Breast epithelium (tissue), 4 donors: Measurements from ENCODE around the gene HOXC10. TPM values are rescaled to one million over a fixed set of nuclear protein-coding genes. Genes with fewer than 3 reads are reported as not detected.

Experiments
- DNase-seq, 2 donors: peaks; one replicate each; pipeline ENCODE4 v3.0.0-alpha.2; 2019; ENCODE audit warnings: low spot score in 2 of 2
- H3K27ac ChIP-seq, 2 donors: fragments of 200-600 bp; sonication (generic) in 1 of 2; one replicate each; pipeline ENCODE4 v1.5.1; 2016 to 2019; ENCODE audit warnings: mild to moderate bottlenecking in 1 of 2
- H3K27me3 ChIP-seq, 2 donors: fragments of 200-600 bp; sonication (generic) in 1 of 2; one replicate each; pipeline versions ENCODE4 v1.5.1 to v1.6.0; 2017 to 2019; ENCODE audit warnings: control low read depth in 1 of 2, mild to moderate bottlenecking in 1 of 2
- H3K36me3 ChIP-seq: fragments of 200-600 bp; one replicate; pipeline ENCODE4 v1.5.1; 2019
- H3K4me1 ChIP-seq, 2 donors: fragments of 200-600 bp; sonication (generic); one replicate each; pipeline ENCODE4 v1.5.1; 2016 to 2019; ENCODE audit warnings: control low read depth in 1 of 2
- H3K4me3 ChIP-seq, 3 donors: fragments of 200-600 bp; sonication (generic); 1 replicate in 2 of 3; 2 replicates in 1 of 3; pipeline ENCODE4 v1.5.1; 2016 to 2019; ENCODE audit warnings: mild to moderate bottlenecking in 3 of 3, moderate library complexity in 2 of 3
- H3K9me3 ChIP-seq, 2 donors: fragments of 200-600 bp; sonication (generic) in 1 of 2; one replicate each; pipeline ENCODE4 v1.5.1; 2016 to 2019; ENCODE audit warnings: control low read depth in 1 of 2
- CTCF ChIP-seq, 3 donors: fragments of 450-650 bp; IDR thresholded peaks; one replicate each; pipeline ENCODE4 v1.5.1; 2016 to 2017; ENCODE audit warnings: antibody characterized with exemption in 3 of 3, mild to moderate bottlenecking in 3 of 3, moderate library complexity in 3 of 3
- POLR2A ChIP-seq: fragments of 450-650 bp; IDR thresholded peaks from one replicate; pipeline ENCODE4 v1.6.1; 2016; ENCODE audit warnings: antibody characterized with exemption, mild to moderate bottlenecking, moderate library complexity
- POLR2AphosphoS5 ChIP-seq, 3 donors: sonication (generic); formaldehyde crosslinking; IDR thresholded peaks; one replicate each; pipeline ENCODE4 v1.6.1; 2017; ENCODE audit warnings: antibody characterized with exemption in 3 of 3
- intact Hi-C: fragments of 100-400 bp; cut with DNase I; formaldehyde crosslinking; loops from one replicate; pipeline ENCODE4 v1.15.1; 2023; ENCODE audit warnings: low total_unique reads
- total RNA-seq, 3 donors: library from RNA; depleted of rRNA; stranded (reverse); fragments of >200 nt; gene quantifications; one replicate each; pipeline ENCODE4 v1.1.0, GENCODE V29; 2016

The HOXC10 gene
- total RNA-seq, 3 donors from 2014 or later, result 2.0 to 10.9 (median 4.3) TPM

GRCh38 chr12:53954694-53955035, 30.3 kb upstream of the HOXC10 start, which contains the start of gene HOXC12:
TSS of gene HOXC12 (plus strand) at chr12:53954903. CDS start at chr12:53954930, 27 bp downstream.
- no peaks in the 10 kb centered on the region for H3K9me3 ChIP-seq
- no peak for DNase-seq
- no peaks in the 10 kb centered on the region for H3K4me1 ChIP-seq
- H3K36me3 ChIP-seq, result no peaks in the 10 kb centered on the region
- TF ChIP-seq CTCF (IDR thresholded peaks at IDR 0.05) (no peak), POLR2A (no peak), POLR2AphosphoS5 (IDR thresholded peaks at IDR 0.05) (no peak)
- H3K4me3 ChIP-seq, result peak within 1 kb of the TSS in 2 of 3 donors; percentile 13 to 42
- H3K27me3 ChIP-seq, result peaks cover 26 to 99% of the 10 kb centered on the region in 2 donors
- intact Hi-C loops, result no loop called here
- H3K27ac ChIP-seq, result no peak within 1 kb of the TSS

- Histone ChIP-seq H3K27ac (no peak overlapping the region), H3K9me3 (no peaks in the 10 kb centered on the region), H3K36me3 (no peaks in the 10 kb centered on the region), H3K27me3 (peaks cover 26 to 99% of the 10 kb centered on the region in 2 donors), H3K4me1 (no peaks in the 10 kb centered on the region), H3K4me3 (peak overlapping the region in 2 of 3 donors; percentile 13 to 42)
- TF ChIP-seq CTCF (IDR thresholded peaks at IDR 0.05) (no peak), POLR2A (no peak), POLR2AphosphoS5 (IDR thresholded peaks at IDR 0.05) (no peak)
- DNase-seq, result no peak
- intact Hi-C loops, result no loop called here
These were observed 29.7 kb upstream of the HOXC10 start for GRCh38 chr12:53955036-53955775.

GRCh38 chr12:53955776-53956250, 29.1 kb upstream of the HOXC10 start:
- H3K27me3 ChIP-seq, result peaks cover 26 to 99% of the 10 kb centered on the region in 2 donors
- H3K4me3 ChIP-seq, result no peak overlapping the region
- H3K4me1 ChIP-seq, result no peaks in the 10 kb centered on the region
- H3K9me3 ChIP-seq, result no peaks in the 10 kb centered on the region
- no peak for DNase-seq
- TF ChIP-seq POLR2A, result no peak
- TF ChIP-seq CTCF (IDR thresholded peaks at IDR 0.05), result no peak
- TF ChIP-seq POLR2AphosphoS5 (IDR thresholded peaks at IDR 0.05), result no peak
- intact Hi-C loops, result no loop called here
- H3K27ac ChIP-seq, result no peak overlapping the region
- no peaks in the 10 kb centered on the region for H3K36me3 ChIP-seq

GRCh38 chr12:53956251-53956887, 28.6 kb upstream of the HOXC10 start:
- no peaks in the 10 kb centered on the region for H3K4me1 ChIP-seq
- no peak for DNase-seq
- no peak for TF ChIP-seq CTCF (IDR thresholded peaks at IDR 0.05)
- no peak overlapping the region for H3K27ac ChIP-seq
- H3K27me3 ChIP-seq, result peaks cover 31 to 99% of the 10 kb centered on the region in 2 donors
- no peaks in the 10 kb centered on the region for H3K9me3 ChIP-seq
- H3K4me3 ChIP-seq, result no peak overlapping the region
- intact Hi-C loops, result no loop called here
- H3K36me3 ChIP-seq, result no peaks in the 10 kb centered on the region

- no peaks in the 10 kb centered on the region for H3K4me1 ChIP-seq
- no peak for DNase-seq
- no peaks in the 10 kb centered on the region for H3K36me3 ChIP-seq
- H3K4me3 ChIP-seq, result no peak overlapping the region
- intact Hi-C loops, result no loop called here
- H3K27me3 ChIP-seq, result peaks cover 31 to 99% of the 10 kb centered on the region in 2 donors
- TF ChIP-seq POLR2A (no peak), CTCF (IDR thresholded peaks at IDR 0.05) (no peak), POLR2AphosphoS5 (IDR thresholded peaks at IDR 0.05) (no peak)
- H3K27ac ChIP-seq, result no peak overlapping the region
- no peaks in the 10 kb centered on the region for H3K9me3 ChIP-seq
These were observed 27.9 kb upstream of the HOXC10 start for GRCh38 chr12:53956914-53957536.
